ENCODE data around the gene MAFF. TPM values are rescaled to one million over a fixed set of nuclear protein-coding genes. Genes with fewer than 3 reads are reported as not detected.

The MAFF gene
- total and polyA plus RNA-seq, 9 of the 15 experiments (the other 6 are each of a cell fraction or from before 2014, with no cell fraction given): 0.51 to 8.0 (median 5.4) TPM

DNA sequence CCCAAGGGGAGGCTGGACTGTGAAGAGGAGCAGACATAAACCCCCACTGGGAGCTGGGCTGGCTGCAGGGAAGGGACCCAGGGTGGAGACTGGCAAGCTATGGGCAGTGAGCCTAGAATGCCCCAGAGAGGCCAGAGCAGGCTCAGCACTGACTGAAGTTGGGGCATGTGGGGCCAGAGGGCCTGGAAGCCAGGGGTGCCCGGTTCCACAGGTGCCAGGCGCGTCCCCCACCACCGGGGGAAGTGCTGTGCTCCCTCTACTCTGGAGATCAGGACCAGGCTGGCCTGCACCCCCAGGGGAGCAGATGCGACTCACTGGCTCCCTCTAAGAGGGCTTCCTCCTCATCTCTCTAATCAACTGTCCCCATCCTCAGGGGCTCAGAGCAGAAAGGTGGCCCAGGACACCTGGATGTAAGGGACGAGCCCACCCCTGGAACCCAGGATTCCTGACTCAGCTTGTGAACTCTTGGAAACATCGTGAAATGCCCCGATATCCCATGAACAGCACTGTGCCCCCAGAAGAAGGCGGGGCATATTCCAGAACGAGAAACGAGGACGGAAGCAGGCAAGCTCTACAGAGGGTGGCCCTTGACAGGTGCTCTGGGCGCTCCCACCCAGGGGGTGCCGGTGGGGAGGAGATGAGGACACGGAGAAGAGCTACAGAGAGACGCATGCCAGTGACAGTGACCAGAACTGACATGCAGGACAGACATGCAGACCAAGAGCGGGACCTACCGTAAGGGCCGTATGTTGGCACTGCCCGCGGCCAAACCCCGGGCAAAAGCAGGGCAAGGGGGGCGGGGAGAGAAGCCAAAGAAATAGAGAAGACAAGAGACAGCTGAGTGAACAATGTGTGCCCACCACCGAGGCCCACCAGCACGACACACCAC, 20.4 kb downstream of the MAFF start:
- FAIRE-seq: no peak
- BruUV-seq (replicated peaks): no TSS peak
- intact Hi-C loops (cut with micrococcal nuclease): no loop called here

DNA sequence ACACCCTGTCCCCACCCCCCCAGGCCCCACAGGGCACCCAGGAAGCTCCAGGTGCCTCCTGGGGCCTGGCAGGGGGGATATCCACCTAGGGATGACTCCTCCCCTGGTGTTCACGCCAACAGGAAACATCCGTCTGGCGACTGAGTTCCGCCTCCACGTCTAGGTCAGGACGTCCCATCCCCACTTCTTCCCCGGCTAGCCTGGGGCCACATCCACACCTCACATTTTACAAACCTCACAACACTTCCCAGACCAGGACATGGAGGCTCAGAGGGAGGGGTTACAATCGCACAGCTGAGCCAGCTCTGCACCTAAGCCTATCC, 21.0 kb downstream of the MAFF start:
- TF ChIP-seq NFATC3 (IDR thresholded peaks at IDR 0.05): no peak
- H3K4me3 ChIP-seq: no peak overlapping the region
- DNase-seq (ENCODE audit: extremely low read depth in 1 of 4, low spot score in 3 of 4) (no peak), FAIRE-seq (no peak), ATAC-seq (no peak)
- BruUV-seq (replicated peaks): no TSS peak
- no peak overlapping the region for H3K27ac ChIP-seq (ENCODE audit: extremely low read depth, low read depth, low read length)
- WGBS (ENCODE audit: insufficient coverage, low coverage, missing lambda C conversion rate): 76% methylated on average over 6 of the region's 8 CpGs
- H2AFZ ChIP-seq (ENCODE audit: low read depth, low read length): no peak overlapping the region
- in situ Hi-C loops (cut with MboI): no loop called here
- H3K9me3 ChIP-seq (replicated peaks; ENCODE audit: control insufficient read depth, insufficient read depth, low read depth, low read length): no peaks in the 10 kb centered on the region
- ChIA-PET CTCF (ENCODE audit: low intra/inter-chr PET ratio) (no interaction called here), POLR2A (interaction anchor here (0.9 kb wide), 1 partner anchor 111 kb away, joined by 4 read pairs; no protein-coding TSS in a partner anchor)
- H3K4me1 ChIP-seq (replicated peaks in 1 of 2; ENCODE audit: control insufficient read depth in 2 of 2, insufficient read depth in 2 of 2, low read length in 2 of 2): peaks cover 0 to 19% of the 10 kb centered on the region in 2 experiments; a peak in 1 of 5 replicates
- H3K9me1 ChIP-seq (ENCODE audit: control insufficient read depth, insufficient read depth, low read length): no peaks in the 10 kb centered on the region
- H3K79me2 ChIP-seq (ENCODE audit: control insufficient read depth, insufficient read depth, low read length): no peaks in the 10 kb centered on the region
- peaks cover 2% of the 10 kb centered on the region; the same call in 1 of the 3 replicates for H3K36me3 ChIP-seq (ENCODE audit: control insufficient read depth, insufficient read depth, low read length)
- no peak overlapping the region for H3K4me2 ChIP-seq (ENCODE audit: insufficient read depth, low read length)
- no peaks in the 10 kb centered on the region for H4K20me1 ChIP-seq (replicated peaks; ENCODE audit: control insufficient read depth, insufficient read depth, low read length)
- no peak overlapping the region for H3K9ac ChIP-seq (ENCODE audit: insufficient read depth in 1 of 2, low read depth in 2 of 2, low read length in 2 of 2)
- intact Hi-C loops (cut with micrococcal nuclease): no loop called here
- H3K27me3 ChIP-seq (ENCODE audit: control insufficient read depth in 2 of 2, insufficient read depth in 2 of 2, low read length in 2 of 2): no peaks in the 10 kb centered on the region

More for the DNA sequence above, 20.4 kb downstream of the MAFF start:
- DNase-seq (ENCODE audit: extremely low read depth in 1 of 4, low spot score in 3 of 4) (no peak), ATAC-seq (no peak)
- H2AFZ ChIP-seq (ENCODE audit: low read depth, low read length): no peak overlapping the region
- TF ChIP-seq BACH1 (tag; IDR thresholded peaks at IDR 0.05): no peak
- no peak for TF ChIP-seq CBX5 (IDR thresholded peaks at IDR 0.05; ENCODE audit: borderline replicate concordance, low read depth)
- H3K4me2 ChIP-seq (ENCODE audit: insufficient read depth, low read length): no peak overlapping the region
- ChIA-PET POLR2A (interaction anchor here (0.7 to 1.1 kb wide), 3 partner anchors 11 to 660 kb away, joined by 3 to 4 read pairs (median 3); no protein-coding TSS in a partner anchor), CTCF (ENCODE audit: low intra/inter-chr PET ratio) (no interaction called here)
- H3K27ac ChIP-seq (ENCODE audit: extremely low read depth, low read depth, low read length): no peak overlapping the region
- H3K4me1 ChIP-seq (replicated peaks in 1 of 2; ENCODE audit: control insufficient read depth in 2 of 2, insufficient read depth in 2 of 2, low read length in 2 of 2): peaks cover 0 to 19% of the 10 kb centered on the region in 2 experiments; a peak in 1 of 5 replicates
- H3K4me3 ChIP-seq: no peak overlapping the region
- WGBS (ENCODE audit: insufficient coverage, low coverage, missing lambda C conversion rate): 89% methylated on average over 17 of the region's 25 CpGs
- H3K9me1 ChIP-seq (ENCODE audit: control insufficient read depth, insufficient read depth, low read length): no peaks in the 10 kb centered on the region
- H3K9ac ChIP-seq (ENCODE audit: insufficient read depth in 1 of 2, low read depth in 2 of 2, low read length in 2 of 2): no peak overlapping the region
- in situ Hi-C loops (cut with MboI): no loop called here
- no peaks in the 10 kb centered on the region for H3K9me3 ChIP-seq (replicated peaks; ENCODE audit: control insufficient read depth, insufficient read depth, low read depth, low read length)
- no peaks in the 10 kb centered on the region for H3K79me2 ChIP-seq (ENCODE audit: control insufficient read depth, insufficient read depth, low read length)
- no peaks in the 10 kb centered on the region for H3K27me3 ChIP-seq (ENCODE audit: control insufficient read depth in 2 of 2, insufficient read depth in 2 of 2, low read length in 2 of 2)
- H3K36me3 ChIP-seq (ENCODE audit: control insufficient read depth, insufficient read depth, low read length): peaks cover 2% of the 10 kb centered on the region; the same call in 1 of the 3 replicates
- no peaks in the 10 kb centered on the region for H4K20me1 ChIP-seq (replicated peaks; ENCODE audit: control insufficient read depth, insufficient read depth, low read length)
